HG02840 (cell line): ENCODE results near the gene CASP7.

Experiments
- ATAC-seq: cut with Tn5 transposase; IDR thresholded peaks from one replicate; pipeline ENCODE4 v1.9.1; 2021; ENCODE audit warnings: mild to moderate bottlenecking, moderate library complexity, moderate number of reproducible peaks; ENCODE audit not compliant: unreplicated experiment, low FRiP score

Gene CASP7

GRCh38 chr10:113665352-113665751 is 14.4 kb upstream of the CASP7 start:
- no peak for ATAC-seq

GRCh38 chr10:113665806-113666354 is 13.8 kb upstream of the CASP7 start:
- no peak for ATAC-seq

- no peak for ATAC-seq
Measured at GRCh38 chr10:113666682-113667252, 12.9 kb upstream of the CASP7 start.

GRCh38 chr10:113680190-113681111 is 739 bp downstream of the CASP7 start:
- peak; percentile 8 for ATAC-seq

- ATAC-seq: peak; percentile 47
Measured at GRCh38 chr10:113681533-113682470, 2.1 kb downstream of the CASP7 start.

GRCh38 chr10:113683300-113683699 is 3.6 kb downstream of the CASP7 start:
- no peak for ATAC-seq

GRCh38 chr10:113686028-113686427 is 6.3 kb downstream of the CASP7 start:
- no peak for ATAC-seq

- ATAC-seq: no peak
Measured at GRCh38 chr10:113687037-113687436, 7.3 kb downstream of the CASP7 start.

GRCh38 chr10:113689057-113689456 is 9.3 kb downstream of the CASP7 start:
- no peak for ATAC-seq

GRCh38 chr10:113689574-113689973 is 9.9 kb downstream of the CASP7 start:
- ATAC-seq: no peak

GRCh38 chr10:113690749-113691148 is 11.0 kb downstream of the CASP7 start:
- ATAC-seq: no peak

GRCh38 chr10:113691381-113691780 is 11.7 kb downstream of the CASP7 start:
- no peak for ATAC-seq

GRCh38 chr10:113692271-113692670 is 12.6 kb downstream of the CASP7 start:
- ATAC-seq: no peak

GRCh38 chr10:113693348-113693747 is 13.6 kb downstream of the CASP7 start:
- ATAC-seq: no peak

GRCh38 chr10:113695691-113696090 is 16.0 kb downstream of the CASP7 start:
- no peak for ATAC-seq

GRCh38 chr10:113697595-113697994 is 17.9 kb downstream of the CASP7 start:
- ATAC-seq: no peak

- no peak for ATAC-seq
Measured at GRCh38 chr10:113704637-113705343, 25.1 kb downstream of the CASP7 start.

- ATAC-seq: no peak
Measured at GRCh38 chr10:113705344-113705652, 25.6 kb downstream of the CASP7 start.

GRCh38 chr10:113706623-113707022 is 26.9 kb downstream of the CASP7 start:
- no peak for ATAC-seq

GRCh38 chr10:113708640-113709039 is 28.9 kb downstream of the CASP7 start:
- ATAC-seq: no peak
